SK-N-SH (cell line): ENCODE measurements around the gene TRAPPC8. TPM values are rescaled to one million over a fixed set of nuclear protein-coding genes. Genes with fewer than 3 reads are reported as not detected.

Source experiments
- CTCF ChIA-PET: fragments of 300-600, 350-600 bp; formaldehyde crosslinking; extraction: SDS; loops from one replicate; lab custom pipeline; 2021; lab: Yijun Ruan, JAX
- POLR2A ChIA-PET: fragments of 350-600 bp; sonication (Branson Sonifier 250); formaldehyde crosslinking; extraction: SDS; loops from one replicate; lab custom pipeline; 2020; ENCODE audit warnings: antibody characterized with exemption, inconsistent platforms; lab: Yijun Ruan, JAX
- DNase-seq: peaks from one replicate; pipeline ENCODE4 v3.0.0; 2012
- H2AFZ ChIP-seq: fragments of 200-600 bp; sonication (generic); 2 replicates; pipeline ENCODE4 v1.8.1; 2016; ENCODE audit warnings: antibody characterized with exemption, mild to moderate bottlenecking, low read depth
- H3F3A ChIP-seq: fragments of 200-600 bp; sonication (generic); replicated peaks from 2 replicates; pipeline ENCODE3; 2016; ENCODE audit warnings: antibody characterized with exemption, mild to moderate bottlenecking; ENCODE audit not compliant: insufficient read depth
- H3K27ac ChIP-seq, 2 experiments: fragments of 200-500 bp in 1 of 2; fragments of 200-600 bp in 1 of 2; sonication (Bioruptor generic) in 1 of 2; sonication (generic), shearing (Covaris generic) in 1 of 2; 2 replicates each; pipeline versions ENCODE4 v1.5.1 to v1.6.1; 2014 to 2016; ENCODE audit warnings: low read depth in 2 of 2, inconsistent platforms in 1 of 2, low read length in 1 of 2, mild to moderate bottlenecking in 1 of 2, mixed read lengths in 1 of 2
- H3K27me3 ChIP-seq: fragments of 200-600 bp; sonication (generic), shearing (Covaris generic); 2 replicates; pipeline ENCODE4 v1.6.1; 2016; ENCODE audit warnings: mixed run types; ENCODE audit not compliant: insufficient read depth
- H3K36me3 ChIP-seq, 2 experiments: fragments of 200-500 bp in 1 of 2; fragments of 200-600 bp in 1 of 2; sonication (Bioruptor generic) in 1 of 2; sonication (generic) in 1 of 2; replicated peaks in 1 of 2; 2 replicates each; pipeline versions ENCODE3 to v1.5.1; 2014 to 2016; ENCODE audit warnings: low read length in 1 of 2, mild to moderate bottlenecking in 1 of 2; ENCODE audit not compliant: insufficient read depth in 2 of 2, control insufficient read depth in 1 of 2
- H3K4me1 ChIP-seq, 2 experiments: fragments of 200-500 bp in 1 of 2; fragments of 200-600 bp in 1 of 2; sonication (Bioruptor generic) in 1 of 2; sonication (generic), shearing (Covaris generic) in 1 of 2; 2 replicates each; pipeline versions ENCODE4 v1.5.1 to v1.6.1; 2014 to 2016; ENCODE audit warnings: low read depth in 1 of 2, low read length in 1 of 2, mixed run types in 1 of 2; ENCODE audit not compliant: insufficient read depth in 2 of 2, control insufficient read depth in 1 of 2
- H3K4me2 ChIP-seq: fragments of 200-600 bp; sonication (generic), shearing (Covaris generic); 2 replicates; pipeline ENCODE4 v1.6.1; 2017; ENCODE audit warnings: mixed run types
- H3K4me3 ChIP-seq, 2 experiments: fragments of 200-500 bp in 1 of 2; fragments of 200-600 bp in 1 of 2; sonication (Bioruptor generic) in 1 of 2; sonication (generic), shearing (Covaris generic) in 1 of 2; 2 replicates each; pipeline versions ENCODE4 v1.5.1 to v1.8.1; 2014 to 2016; ENCODE audit warnings: low read depth in 2 of 2, inconsistent platforms in 1 of 2, low read length in 1 of 2, mild to moderate bottlenecking in 1 of 2, mixed read lengths in 1 of 2, moderate library complexity in 1 of 2
- H3K79me2 ChIP-seq: fragments of 200-600 bp; sonication (generic); 2 replicates; pipeline ENCODE4 v1.8.1; 2017; ENCODE audit warnings: mild to moderate bottlenecking; ENCODE audit not compliant: insufficient read depth
- H3K9ac ChIP-seq: fragments of 200-600 bp; sonication (generic); 2 replicates; pipeline ENCODE4 v1.6.1; 2017; ENCODE audit warnings: mixed run types
- H3K9me2 ChIP-seq: fragments of 200-600 bp; sonication (generic); 2 replicates; pipeline ENCODE4 v1.6.1; 2017; ENCODE audit warnings: mixed run types
- H3K9me3 ChIP-seq: fragments of 200-600 bp; sonication (generic); 2 replicates; pipeline ENCODE4 v1.6.1; 2017; ENCODE audit warnings: mixed run types, mild to moderate bottlenecking, moderate library complexity
- H4K20me1 ChIP-seq: fragments of 200-600 bp; sonication (generic); 2 replicates; pipeline ENCODE4 v1.6.1; 2017; ENCODE audit warnings: mild to moderate bottlenecking, mixed run types; ENCODE audit not compliant: insufficient read depth
- CHD2 ChIP-seq: fragments of 150-350 bp; IDR thresholded peaks from 2 replicates; pipeline ENCODE4 v1.6.1; 2018; ENCODE audit warnings: low read length; ENCODE audit not compliant: partially characterized antibody
- CTCF ChIP-seq: fragments of 200-600 bp; sonication (generic); IDR thresholded peaks from 2 replicates; pipeline ENCODE4 v1.6.1; 2017; ENCODE audit warnings: antibody characterized with exemption, mild to moderate bottlenecking, moderate library complexity
- ELF1 ChIP-seq: IDR thresholded peaks from 2 replicates; pipeline ENCODE4 v1.4.0; 2012
- EP300 ChIP-seq, 2 experiments: IDR thresholded peaks; 2 replicates each; pipeline versions ENCODE4 v1.4.0 to v1.6.1; 2012; ENCODE audit warnings: borderline replicate concordance in 1 of 2, low read depth in 1 of 2, low read length in 1 of 2
- EZH2phosphoT487 ChIP-seq: fragments of 200-600 bp; sonication (generic); IDR thresholded peaks from 2 replicates; pipeline ENCODE4 v1.6.1; 2017; ENCODE audit warnings: low read depth, mixed run types, mild to moderate bottlenecking, antibody characterized with exemption, moderate library complexity, borderline replicate concordance
- FOXJ3 ChIP-seq: sonication (generic); formaldehyde crosslinking; IDR thresholded peaks from 2 replicates; pipeline ENCODE4 v1.5.1; 2020; ENCODE audit warnings: mild to moderate bottlenecking, missing genetic modification reagents
- GABPA ChIP-seq: IDR thresholded peaks from 2 replicates; pipeline ENCODE4 v1.4.0; 2012; ENCODE audit warnings: low read depth, mild to moderate bottlenecking
- JUND ChIP-seq: IDR thresholded peaks from 2 replicates; pipeline ENCODE4 v1.4.0; 2012
- MEF2A ChIP-seq: IDR thresholded peaks from 2 replicates; pipeline ENCODE4 v1.4.0; 2012; ENCODE audit warnings: low read depth, borderline replicate concordance
- MXI1 ChIP-seq: IDR thresholded peaks from 2 replicates; pipeline ENCODE4 v1.6.1; 2012; ENCODE audit warnings: mild to moderate bottlenecking, low read depth, low read length, improper control_type of control experiment
- NRF1 ChIP-seq: IDR thresholded peaks from 2 replicates; pipeline ENCODE4 v1.6.1; 2012; ENCODE audit warnings: low read depth, mild to moderate bottlenecking, low read length
- PBX3 ChIP-seq: IDR thresholded peaks from 2 replicates; pipeline ENCODE4; 2012
- RCOR1 ChIP-seq: fragments of 150-350 bp; IDR thresholded peaks from 2 replicates; pipeline ENCODE4 v1.6.1; 2017; ENCODE audit warnings: antibody characterized with exemption, low read length
- REST ChIP-seq: IDR thresholded peaks from 2 replicates; pipeline ENCODE4 v1.6.1; 2012; ENCODE audit warnings: mild to moderate bottlenecking, low read depth, low read length, moderate library complexity
- RXRA ChIP-seq: IDR thresholded peaks from 2 replicates; pipeline ENCODE4 v1.4.0; 2012; ENCODE audit warnings: low read depth, mild to moderate bottlenecking, borderline replicate concordance
- SIN3A ChIP-seq: IDR thresholded peaks from 2 replicates; pipeline ENCODE4 v1.6.1; 2012; ENCODE audit warnings: low read depth, mild to moderate bottlenecking, low read length, moderate library complexity, borderline replicate concordance
- TCF12 ChIP-seq: IDR thresholded peaks from 2 replicates; pipeline ENCODE4 v1.4.0; 2012
- WGBS: methylation state at CpG from one replicate; pipeline ENCODE4 v1.1.6; 2017; ENCODE audit warnings: low lambda C conversion rate; 5-methylcytosine and 5-hydroxymethylcytosine counted together
- polyA plus RNA-seq, 3 experiments: library from polyadenylated mRNA; depleted of rRNA; stranded (reverse); fragments of >200 nt; gene quantifications; 2 replicates each; pipeline ENCODE4 v1.2.3, GENCODE V29; 2012

TRAPPC8 gene
- polyA plus RNA-seq, 1 of the 3 experiments (the other 2 are of a cell fraction) = 14.9 TPM

- TF ChIP-seq RCOR1 (no peak), GABPA (no peak), CHD2 (no peak), REST (no peak), MEF2A (no peak), PBX3 (no peak)
These were observed 51.4 kb downstream of the TRAPPC8 start (continued) for GRCh38 chr18:31891566-31891965.

- ChIA-PET CTCF (interaction anchor here (0.6 kb wide), 1 partner anchor 46 kb away, joined by 3 read pairs; no protein-coding TSS in a partner anchor), POLR2A (no interaction called here)
- WGBS = 99% methylated on average over 4 of the region's 4 CpGs
These were observed 58.9 kb downstream of the TRAPPC8 start for GRCh38 chr18:31884020-31884419.

More at GRCh38 chr18:31884020-31884419, 58.9 kb downstream of the TRAPPC8 start:
- H3K4me1 ChIP-seq = no peaks in the 10 kb centered on the region
- H3K27ac ChIP-seq = no peak overlapping the region
- TF ChIP-seq CTCF (no peak), MEF2A (no peak), EZH2phosphoT487 (no peak), RXRA (no peak), SIN3A (no peak), TCF12 (no peak), NRF1 (no peak), MXI1 (no peak), JUND (no peak), EP300 (IDR thresholded peaks at IDR 0.05; ENCODE audit: borderline replicate concordance in 1 of 2, low read depth in 1 of 2, low read length in 1 of 2) (no peak), ELF1 (no peak), FOXJ3 (CRISPR knock-in tag) (no peak)
- TF ChIP-seq, all 33 proteins: peak for 0
- Histone ChIP-seq H3K9me2 (no peaks in the 10 kb centered on the region), H4K20me1 (no peaks in the 10 kb centered on the region), H3K4me2 (no peak overlapping the region), H3K9me3 (no peaks in the 10 kb centered on the region; the same call in 1 of the 2 replicates), H3K4me3 (no peak overlapping the region), H3K9ac (no peak overlapping the region), H2AFZ (no peak overlapping the region), H3K36me3 (peaks cover 3 to 61% of the 10 kb centered on the region in 2 experiments), H3F3A (no peaks in the 10 kb centered on the region), H3K79me2 (peaks cover 26% of the 10 kb centered on the region), H3K27me3 (no peaks in the 10 kb centered on the region)
- DNase-seq = no peak
